Measurements from ENCODE around the gene TAS2R60.

DNA sequence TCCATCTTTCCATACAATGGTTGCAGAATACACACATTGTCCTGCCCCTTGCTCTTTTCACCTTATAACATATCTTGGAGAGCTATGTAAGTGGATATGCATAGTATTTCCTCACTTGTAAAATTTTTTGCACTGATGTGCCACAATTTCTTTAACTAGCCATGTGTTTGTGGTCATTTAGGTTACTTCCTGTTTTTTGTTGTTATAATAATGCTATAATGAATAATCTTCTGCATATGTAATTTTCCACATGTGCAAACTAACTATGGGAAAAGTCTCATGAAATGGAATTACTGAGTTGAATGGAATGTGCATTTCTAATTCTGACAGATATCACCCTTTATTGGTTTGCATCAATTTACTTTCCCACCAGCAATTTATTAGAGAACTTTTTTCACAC, 37.2 kb downstream of the TAS2R60 start:
- TF ChIP-seq, protein P1, sequence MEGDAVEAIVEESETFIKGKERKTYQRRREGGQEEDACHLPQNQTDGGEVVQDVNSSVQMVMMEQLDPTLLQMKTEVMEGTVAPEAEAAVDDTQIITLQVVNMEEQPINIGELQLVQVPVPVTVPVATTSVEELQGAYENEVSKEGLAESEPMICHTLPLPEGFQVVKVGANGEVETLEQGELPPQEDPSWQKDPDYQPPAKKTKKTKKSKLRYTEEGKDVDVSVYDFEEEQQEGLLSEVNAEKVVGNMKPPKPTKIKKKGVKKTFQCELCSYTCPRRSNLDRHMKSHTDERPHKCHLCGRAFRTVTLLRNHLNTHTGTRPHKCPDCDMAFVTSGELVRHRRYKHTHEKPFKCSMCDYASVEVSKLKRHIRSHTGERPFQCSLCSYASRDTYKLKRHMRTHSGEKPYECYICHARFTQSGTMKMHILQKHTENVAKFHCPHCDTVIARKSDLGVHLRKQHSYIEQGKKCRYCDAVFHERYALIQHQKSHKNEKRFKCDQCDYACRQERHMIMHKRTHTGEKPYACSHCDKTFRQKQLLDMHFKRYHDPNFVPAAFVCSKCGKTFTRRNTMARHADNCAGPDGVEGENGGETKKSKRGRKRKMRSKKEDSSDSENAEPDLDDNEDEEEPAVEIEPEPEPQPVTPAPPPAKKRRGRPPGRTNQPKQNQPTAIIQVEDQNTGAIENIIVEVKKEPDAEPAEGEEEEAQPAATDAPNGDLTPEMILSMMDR (IDR thresholded peaks at IDR 0.05; ENCODE audit: extremely low read depth in 1 of 2, insufficient read depth in 1 of 2, low read depth in 1 of 2, low read length in 2 of 2): no peak
- TF ChIP-seq POLR2A (IDR thresholded peaks at IDR 0.05; ENCODE audit: low read depth, low read length) (no peak), EZH2 (IDR thresholded peaks at IDR 0.05; ENCODE audit: borderline replicate concordance, low read depth, low read length, severe bottlenecking) (no peak), POLR2AphosphoS5 (IDR thresholded peaks at IDR 0.05; ENCODE audit: insufficient read depth, low read depth, low read length) (no peak)
